Measurements from ENCODE around the gene PTPRZ1. TPM values are rescaled to one million over a fixed set of nuclear protein-coding genes. Genes with fewer than 3 reads are reported as not detected.

PTPRZ1 gene
- total and polyA plus RNA-seq, 2 of the 4 experiments (the other 2 are of a cell fraction), result not detected

DNA sequence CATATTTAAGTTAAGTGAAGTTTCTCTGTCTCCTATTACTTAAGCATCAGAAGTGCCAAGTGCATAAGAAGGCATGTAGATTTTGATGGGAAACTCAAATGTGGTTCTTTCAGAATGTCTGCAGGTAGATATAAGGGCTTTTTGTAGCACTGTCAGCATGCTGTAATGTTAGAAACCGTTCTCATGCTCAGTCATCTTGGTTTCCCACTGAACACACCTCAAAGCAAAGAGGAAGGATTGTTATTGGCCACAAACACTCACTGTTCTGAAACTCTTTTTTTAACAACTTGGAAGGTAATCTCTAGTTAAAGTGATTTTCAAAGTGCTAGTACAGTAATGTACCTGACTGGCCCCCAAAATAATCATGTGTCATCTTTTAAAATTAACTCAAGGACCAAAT lies 145.1 kb downstream of the PTPRZ1 start:
- no peak overlapping the region for H2BK120ac ChIP-seq (ENCODE audit: low read depth, low read length)
- no peak overlapping the region for H2BK15ac ChIP-seq (ENCODE audit: low read depth, low read length)
- H2AFZ ChIP-seq (replicated peaks; ENCODE audit: low read length, poor library complexity), result no peak overlapping the region
- H2AK9ac ChIP-seq (replicated peaks; ENCODE audit: low read depth, low read length, poor library complexity), result no peak overlapping the region
- no peaks in the 10 kb centered on the region for H3K36me3 ChIP-seq (ENCODE audit: control insufficient read depth, insufficient read depth, low read length)
- H3K27me3 ChIP-seq (ENCODE audit: control insufficient read depth, insufficient read depth, low read length), result no peaks in the 10 kb centered on the region
- POLR2A ChIA-PET (ENCODE audit: unreplicated experiment), result no interaction called here
- TF ChIP-seq MAZ (IDR thresholded peaks at IDR 0.05; ENCODE audit: borderline replicate concordance, low read depth, low read length), result no peak
- TF ChIP-seq, protein P1, sequence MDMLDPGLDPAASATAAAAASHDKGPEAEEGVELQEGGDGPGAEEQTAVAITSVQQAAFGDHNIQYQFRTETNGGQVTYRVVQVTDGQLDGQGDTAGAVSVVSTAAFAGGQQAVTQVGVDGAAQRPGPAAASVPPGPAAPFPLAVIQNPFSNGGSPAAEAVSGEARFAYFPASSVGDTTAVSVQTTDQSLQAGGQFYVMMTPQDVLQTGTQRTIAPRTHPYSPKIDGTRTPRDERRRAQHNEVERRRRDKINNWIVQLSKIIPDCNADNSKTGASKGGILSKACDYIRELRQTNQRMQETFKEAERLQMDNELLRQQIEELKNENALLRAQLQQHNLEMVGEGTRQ (IDR thresholded peaks at IDR 0.05; ENCODE audit: low read depth, low read length), result no peak
- TF ChIP-seq ELK1 (IDR thresholded peaks at IDR 0.05; ENCODE audit: borderline replicate concordance, low read depth, low read length), result no peak
- no peak for TF ChIP-seq CHD1 (IDR thresholded peaks at IDR 0.05; ENCODE audit: low read depth, low read length)
- no peak for TF ChIP-seq RCOR1 (IDR thresholded peaks at IDR 0.05; ENCODE audit: insufficient replicate concordance, low read length)
- TF ChIP-seq RAD21 (IDR thresholded peaks at IDR 0.05; ENCODE audit: low read length), result no peak
- no peak for TF ChIP-seq FOS (IDR thresholded peaks at IDR 0.05; ENCODE audit: low read depth, low read length)
- TF ChIP-seq CTCF (conservative IDR thresholded peaks at IDR 0.05; ENCODE audit: low read depth, low read length), result no peak
- TF ChIP-seq CEBPB (IDR thresholded peaks at IDR 0.05; ENCODE audit: low read depth, low read length), result no peak
- no TSS peak for BruUV-seq (replicated peaks)
- no peak overlapping the region for H4K8ac ChIP-seq (ENCODE audit: low read depth in 2 of 2, low read length in 2 of 2)
- H3K4me2 ChIP-seq (ENCODE audit: low read depth, low read length), result no peak overlapping the region
- ATAC-seq (ENCODE audit: low read depth) (no peak), DNase-seq (no peak)
- no peak overlapping the region for H3K4ac ChIP-seq (ENCODE audit: low read depth, low read length)
- no peak overlapping the region for H2BK20ac ChIP-seq (ENCODE audit: low read depth, low read length)
- dilution Hi-C loops (cut with HindIII; ENCODE audit: low sequenced_read_pairs, unreplicated experiment), result no loop called here
- WGBS, 2 experiments (ENCODE audit: extremely low coverage in 2 of 2, insufficient read length in 1 of 2), result no CpG with 5 or more reads among the region's 1 CpG
- intact Hi-C loops (cut with micrococcal nuclease), result no loop called here
- no peak overlapping the region for H3K18ac ChIP-seq (ENCODE audit: low read depth, low read length)
- no peak overlapping the region for H3K23ac ChIP-seq (ENCODE audit: low read depth, low read length)
- in situ Hi-C loops (cut with MboI; ENCODE audit: low sequenced_read_pairs), result loop anchor here (10.0 kb wide), 1 partner anchor 517 kb away; no protein-coding TSS in a partner anchor
- no peaks in the 10 kb centered on the region for H4K20me1 ChIP-seq (ENCODE audit: insufficient read depth, low read length)
- no peak overlapping the region for H2AK5ac ChIP-seq (ENCODE audit: low read depth, low read length)
- H3K4me1 ChIP-seq (ENCODE audit: control insufficient read depth, insufficient read depth, low read length), result no peaks in the 10 kb centered on the region
- no peaks in the 10 kb centered on the region for H3K9me3 ChIP-seq (ENCODE audit: control insufficient read depth, insufficient read depth, low read length)
- H3K9ac ChIP-seq (ENCODE audit: low read depth, low read length), result no peak overlapping the region
- no peak overlapping the region for H3K27ac ChIP-seq (ENCODE audit: insufficient read depth, low read length)
- no peak overlapping the region for H3K4me3 ChIP-seq (ENCODE audit: insufficient read depth, low read depth, low read length)
- no peak overlapping the region for H3K56ac ChIP-seq (ENCODE audit: extremely low read depth, insufficient read depth, low read length)
- no peaks in the 10 kb centered on the region for H3K79me1 ChIP-seq (ENCODE audit: low read depth in 1 of 2, low read length in 2 of 2)
- H3K14ac ChIP-seq (replicated peaks; ENCODE audit: low read depth, low read length), result no peak overlapping the region
- H3K9me1 ChIP-seq (ENCODE audit: insufficient read depth, low read length), result no peaks in the 10 kb centered on the region
- no peak overlapping the region for H4K5ac ChIP-seq (ENCODE audit: low read depth, low read length)
- no peak overlapping the region for H4K91ac ChIP-seq (ENCODE audit: insufficient read depth, low read depth, low read length)
- H2BK5ac ChIP-seq (ENCODE audit: low read depth, low read length, poor library complexity, severe bottlenecking), result no peak overlapping the region
- CTCF ChIA-PET, result no interaction called here
